ENCODE measurements around the gene GALNS.

DNA sequence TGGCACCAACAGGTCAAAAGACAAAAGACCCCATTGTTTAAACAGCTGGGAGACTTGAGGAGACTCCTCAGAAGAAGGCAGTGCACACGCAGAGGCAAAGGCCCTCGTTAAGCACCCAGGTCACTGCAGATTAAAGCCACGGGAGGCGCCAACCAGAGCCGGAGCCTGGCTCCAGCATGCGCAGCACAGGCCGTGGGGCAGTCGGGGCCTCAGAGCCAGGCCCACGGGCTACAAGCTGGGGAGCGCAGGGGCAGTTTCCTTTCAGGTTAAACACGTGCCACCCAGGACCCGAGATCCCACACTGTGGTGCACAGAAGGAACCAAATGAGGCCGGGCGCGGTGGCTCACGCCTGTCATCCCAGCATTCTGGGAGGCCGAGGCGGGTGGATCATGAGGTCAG is 80.9 kb downstream of the GALNS start:
- TF ChIP-seq, protein P1, sequence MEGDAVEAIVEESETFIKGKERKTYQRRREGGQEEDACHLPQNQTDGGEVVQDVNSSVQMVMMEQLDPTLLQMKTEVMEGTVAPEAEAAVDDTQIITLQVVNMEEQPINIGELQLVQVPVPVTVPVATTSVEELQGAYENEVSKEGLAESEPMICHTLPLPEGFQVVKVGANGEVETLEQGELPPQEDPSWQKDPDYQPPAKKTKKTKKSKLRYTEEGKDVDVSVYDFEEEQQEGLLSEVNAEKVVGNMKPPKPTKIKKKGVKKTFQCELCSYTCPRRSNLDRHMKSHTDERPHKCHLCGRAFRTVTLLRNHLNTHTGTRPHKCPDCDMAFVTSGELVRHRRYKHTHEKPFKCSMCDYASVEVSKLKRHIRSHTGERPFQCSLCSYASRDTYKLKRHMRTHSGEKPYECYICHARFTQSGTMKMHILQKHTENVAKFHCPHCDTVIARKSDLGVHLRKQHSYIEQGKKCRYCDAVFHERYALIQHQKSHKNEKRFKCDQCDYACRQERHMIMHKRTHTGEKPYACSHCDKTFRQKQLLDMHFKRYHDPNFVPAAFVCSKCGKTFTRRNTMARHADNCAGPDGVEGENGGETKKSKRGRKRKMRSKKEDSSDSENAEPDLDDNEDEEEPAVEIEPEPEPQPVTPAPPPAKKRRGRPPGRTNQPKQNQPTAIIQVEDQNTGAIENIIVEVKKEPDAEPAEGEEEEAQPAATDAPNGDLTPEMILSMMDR (IDR thresholded peaks at IDR 0.05), result no peak
- TF ChIP-seq GABPB1 (CRISPR knock-in tag; IDR thresholded peaks at IDR 0.05), result no peak
